Kidney glomerular epithelial cell (primary cell): ENCODE results near the gene CIITA.

Experiments used
- DNase-seq: peaks from one replicate; lab custom pipeline; 2025; lab: John Stamatoyannopoulos, UW

The CIITA gene

GRCh38 chr16:10852286-10852685, 24.7 kb upstream of the CIITA start:
- no peak for DNase-seq

- DNase-seq, result no peak
These were observed 24.1 kb upstream of the CIITA start for GRCh38 chr16:10852948-10853347.

- DNase-seq, result no peak
These were observed 21.0 kb upstream of the CIITA start for GRCh38 chr16:10856042-10856441.

- DNase-seq, result no peak
These were observed 18.8 kb upstream of the CIITA start for GRCh38 chr16:10858203-10858602.

GRCh38 chr16:10859020-10859419, 18.0 kb upstream of the CIITA start:
- DNase-seq, result no peak

- no peak for DNase-seq
These were observed 17.3 kb upstream of the CIITA start for GRCh38 chr16:10859658-10860057.

- peak; percentile 58 for DNase-seq
These were observed 14.6 kb upstream of the CIITA start for GRCh38 chr16:10862438-10862837.

- DNase-seq, result no peak
These were observed 10.7 kb upstream of the CIITA start for GRCh38 chr16:10865991-10866966.

- no peak for DNase-seq
These were observed 9.8 kb upstream of the CIITA start for GRCh38 chr16:10867199-10867598.

GRCh38 chr16:10868104-10868595, 8.9 kb upstream of the CIITA start:
- DNase-seq, result no peak

- DNase-seq, result no peak
These were observed 8.2 kb upstream of the CIITA start for GRCh38 chr16:10868596-10869469.

- DNase-seq, result no peak
These were observed 6.7 kb upstream of the CIITA start for GRCh38 chr16:10870137-10870776.

GRCh38 chr16:10870808-10871156, 6.2 kb upstream of the CIITA start:
- no peak for DNase-seq

GRCh38 chr16:10871157-10871991, 5.6 kb upstream of the CIITA start:
- DNase-seq, result peak; percentile 59

- DNase-seq, result no peak
These were observed 687 bp upstream of the CIITA start for GRCh38 chr16:10876315-10876714.

- no peak for DNase-seq
These were observed 507 bp downstream of the CIITA start for GRCh38 chr16:10877472-10877946.

GRCh38 chr16:10878328-10878643, 1.3 kb downstream of the CIITA start:
- DNase-seq, result no peak

GRCh38 chr16:10878644-10879501, 1.9 kb downstream of the CIITA start:
- DNase-seq, result no peak

GRCh38 chr16:10879681-10880589, 2.9 kb downstream of the CIITA start:
- no peak for DNase-seq
